ENCODE data around the gene SLC22A9. TPM values are rescaled to one million over a fixed set of nuclear protein-coding genes. Genes with fewer than 3 reads are reported as not detected.
"Not testable (repeated sequence)": the region's sequence is repeated elsewhere in the genome, so short reads cannot be mapped to it uniquely, and the experiment has no call there.

SLC22A9 gene
- polyA plus RNA-seq, 3 donors from 2014 or later: not detected

DNA sequence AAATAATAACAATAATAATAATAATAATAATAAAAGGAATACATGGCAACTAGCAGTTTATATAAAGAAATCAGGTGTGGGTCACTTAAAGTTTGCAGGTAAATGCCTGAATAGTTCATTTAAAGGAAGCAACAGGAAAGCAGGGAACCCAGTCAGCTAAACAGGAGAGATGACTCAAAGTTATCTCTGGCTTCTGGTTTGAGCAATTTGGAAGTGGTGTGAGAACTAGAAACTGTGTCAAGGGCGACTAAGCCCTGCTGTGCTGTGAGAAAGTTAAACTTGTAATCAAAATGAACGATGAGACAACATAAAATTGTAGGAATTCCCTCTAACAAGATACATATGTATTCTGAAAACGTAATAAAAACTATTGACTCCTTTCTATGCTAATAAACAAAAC is 35.5 kb downstream of the SLC22A9 start:
- no peaks in the 10 kb centered on the region for H3K4me1 Mint-ChIP-seq
- H3K36me3 Mint-ChIP-seq: no peaks in the 10 kb centered on the region
- peaks cover 0 to 7% (median 4%) of the 10 kb centered on the region in 3 donors for H3K27me3 Mint-ChIP-seq (ENCODE audit: low read depth in 3 of 3)
- no peak for DNase-seq
- H3K9me3 Mint-ChIP-seq: no peaks in the 10 kb centered on the region
- no peak overlapping the region for H3K27ac Mint-ChIP-seq
- no peak overlapping the region for H3K4me3 Mint-ChIP-seq

DNA sequence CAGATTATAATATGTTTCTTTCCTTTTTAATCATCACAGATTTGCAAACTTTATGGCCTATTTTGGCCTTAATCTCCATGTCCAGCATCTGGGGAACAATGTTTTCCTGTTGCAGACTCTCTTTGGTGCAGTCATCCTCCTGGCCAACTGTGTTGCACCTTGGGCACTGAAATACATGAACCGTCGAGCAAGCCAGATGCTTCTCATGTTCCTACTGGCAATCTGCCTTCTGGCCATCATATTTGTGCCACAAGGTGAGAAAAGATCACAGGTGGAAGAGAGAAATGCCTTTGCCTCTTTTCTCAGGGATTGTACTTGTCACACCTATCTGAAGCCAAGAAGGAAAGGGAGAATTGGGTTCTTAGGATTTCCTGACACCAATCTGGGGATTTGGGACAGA is 36.9 kb downstream of the SLC22A9 start:
- Mint-ChIP-seq H3K4me3 (no peak overlapping the region), H3K36me3 (no peaks in the 10 kb centered on the region), H3K9me3 (no peaks in the 10 kb centered on the region), H3K27ac (no peak overlapping the region), H3K27me3 (ENCODE audit: low read depth in 3 of 3) (peaks cover 0 to 4% (median 2%) of the 10 kb centered on the region in 3 donors), H3K4me1 (no peaks in the 10 kb centered on the region)
- no peak for DNase-seq

GRCh38 chr11:63417174-63417852 is 47.7 kb downstream of the SLC22A9 start:
- peaks cover 0 to 1% (median 0%) of the 10 kb centered on the region in 6 donors for H3K9me3 Mint-ChIP-seq
- no peak overlapping the region for H3K4me3 Mint-ChIP-seq
- no peaks in the 10 kb centered on the region for H3K36me3 Mint-ChIP-seq
- H3K27me3 Mint-ChIP-seq (ENCODE audit: low read depth in 3 of 3): peaks cover 2 to 11% (median 9%) of the 10 kb centered on the region in 3 donors
- no peak overlapping the region for H3K27ac Mint-ChIP-seq
- DNase-seq: no peak
- H3K4me1 Mint-ChIP-seq: peaks cover 0 to 2% of the 10 kb centered on the region in 2 donors

DNA sequence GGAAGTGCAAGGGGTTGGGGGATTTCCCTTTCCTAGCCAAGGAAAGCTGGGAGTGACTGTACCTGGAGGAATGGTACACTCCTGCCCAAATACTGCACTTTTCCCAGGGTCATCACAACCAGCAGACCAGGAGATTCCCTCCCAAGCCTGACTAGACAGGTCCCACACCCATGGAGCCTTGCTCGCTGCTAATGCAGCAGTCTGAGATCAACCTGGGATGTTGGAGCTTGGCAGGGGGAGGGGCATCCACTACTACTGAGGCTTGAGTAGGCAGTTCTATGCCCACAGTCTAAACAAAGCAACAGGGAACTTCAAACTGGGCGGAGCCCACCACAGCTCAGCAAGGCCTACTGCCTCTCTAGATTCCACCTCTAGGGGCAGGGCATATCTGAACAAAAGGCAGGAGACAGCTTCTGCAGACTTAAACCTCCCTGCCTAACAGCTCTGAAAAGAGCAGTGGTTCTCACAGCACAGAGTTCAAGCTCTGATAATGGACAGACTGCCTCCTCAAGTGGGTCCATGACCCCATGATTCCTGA is 58.5 kb downstream of the SLC22A9 start:
- Mint-ChIP-seq H3K9me3 (peaks cover 0 to 1% (median 0%) of the 10 kb centered on the region in 6 donors), H3K36me3 (no peaks in the 10 kb centered on the region), H3K4me3 (no peak overlapping the region), H3K4me1 (no peaks in the 10 kb centered on the region), H3K27me3 (ENCODE audit: low read depth in 3 of 3) (peaks cover 2 to 15% (median 15%) of the 10 kb centered on the region in 3 donors), H3K27ac (no peak overlapping the region)
- DNase-seq: no peak

DNA sequence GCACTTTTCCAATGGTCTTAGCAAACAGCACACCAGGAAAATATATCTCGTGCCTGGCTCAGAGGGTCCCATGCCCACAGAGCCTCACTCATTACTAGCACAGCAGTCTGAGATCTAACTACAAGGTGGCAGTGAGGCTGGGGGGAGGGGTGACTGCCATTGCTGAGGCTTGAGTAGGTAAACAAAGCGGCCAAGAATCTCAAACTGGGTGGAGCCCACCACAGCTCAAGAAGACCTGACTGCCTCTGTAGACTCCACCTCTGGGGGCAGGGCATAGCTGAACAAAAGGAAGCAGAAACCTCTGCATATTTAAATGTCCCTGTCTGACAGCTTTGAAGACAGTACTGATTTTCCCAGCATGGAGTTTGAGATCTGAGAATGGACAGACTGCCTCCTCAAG is 61.1 kb downstream of the SLC22A9 start:
- not testable (repeated sequence) for DNase-seq, H3K36me3 Mint-ChIP-seq, H3K9me3 Mint-ChIP-seq, H3K4me1 Mint-ChIP-seq, H3K27ac Mint-ChIP-seq, H3K4me3 Mint-ChIP-seq
- peaks cover 5 to 26% (median 12%) of the 10 kb centered on the region in 3 donors for H3K27me3 Mint-ChIP-seq (ENCODE audit: low read depth in 3 of 3)

GRCh38 chr11:63435351-63435750 is 65.8 kb downstream of the SLC22A9 start:
- DNase-seq, H3K9me3 Mint-ChIP-seq, H3K36me3 Mint-ChIP-seq, H3K27ac Mint-ChIP-seq, H3K4me3 Mint-ChIP-seq, H3K4me1 Mint-ChIP-seq: not testable (repeated sequence)
- H3K27me3 Mint-ChIP-seq (ENCODE audit: low read depth in 3 of 3): peaks cover 3 to 27% (median 9%) of the 10 kb centered on the region in 3 donors

DNA sequence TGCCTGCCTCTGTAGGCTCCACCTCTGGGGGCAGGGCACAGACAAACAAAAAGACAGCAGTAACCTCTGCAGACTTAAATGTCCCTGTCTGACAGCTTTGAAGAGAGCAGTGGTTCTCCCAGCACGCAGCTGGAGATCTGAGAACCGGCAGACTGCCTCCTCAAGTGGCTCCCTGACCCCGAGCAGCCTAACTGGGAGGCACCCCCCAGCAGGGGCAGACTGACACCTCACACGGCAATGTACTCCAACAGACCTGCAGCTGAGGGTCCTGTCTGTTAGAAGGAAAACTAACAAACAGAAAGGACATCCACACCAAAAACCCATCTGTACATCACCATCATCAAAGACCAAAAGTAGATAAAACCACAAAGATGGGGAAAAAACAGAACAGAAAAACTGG is 66.2 kb downstream of the SLC22A9 start:
- H3K36me3 Mint-ChIP-seq, H3K9me3 Mint-ChIP-seq, DNase-seq, H3K4me3 Mint-ChIP-seq, H3K4me1 Mint-ChIP-seq, H3K27ac Mint-ChIP-seq: not testable (repeated sequence)
- peaks cover 3 to 26% (median 9%) of the 10 kb centered on the region in 3 donors for H3K27me3 Mint-ChIP-seq (ENCODE audit: low read depth in 3 of 3)

DNA sequence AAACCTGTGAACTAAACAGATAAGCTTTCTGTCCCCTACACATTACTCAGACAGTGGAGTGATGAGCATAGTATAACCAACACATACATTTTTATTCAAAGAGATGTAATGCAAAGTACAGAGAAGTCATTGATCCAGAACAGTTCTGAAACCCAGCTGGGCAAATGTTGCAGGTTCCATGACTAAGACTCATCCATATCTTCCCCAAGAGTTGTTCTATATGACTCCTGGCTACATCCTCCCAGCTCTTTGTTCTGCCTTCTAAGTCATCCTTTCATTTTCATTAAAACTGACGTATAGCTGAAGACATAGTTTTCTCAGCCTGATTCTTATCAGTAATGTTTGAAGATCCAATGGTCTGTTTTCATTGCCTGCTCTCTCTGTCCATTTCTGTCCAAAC is 74.1 kb downstream of the SLC22A9 start:
- Mint-ChIP-seq H3K4me1 (peaks cover 11 to 20% of the 10 kb centered on the region in 2 donors), H3K9me3 (peaks cover 0 to 3% (median 0%) of the 10 kb centered on the region in 6 donors), H3K27ac (no peak overlapping the region)

DNA sequence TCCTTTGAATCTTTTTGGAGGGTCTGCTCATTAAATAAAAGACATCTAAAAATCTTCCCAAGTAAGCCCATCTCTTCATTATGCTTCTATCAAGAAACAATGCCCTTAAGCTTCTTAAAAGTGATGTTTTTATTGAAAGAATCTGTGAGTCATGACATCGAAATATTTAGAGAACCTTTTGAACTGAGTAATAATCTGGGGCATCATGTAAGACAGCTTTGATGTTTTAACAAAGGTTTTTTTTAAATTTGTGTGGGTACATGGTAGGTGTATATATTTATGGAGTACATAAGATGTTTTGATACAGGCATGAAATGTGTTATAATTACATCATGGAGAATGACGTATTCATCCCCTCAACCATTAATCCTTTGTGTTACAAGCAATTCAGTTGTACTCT is 74.6 kb downstream of the SLC22A9 start:
- DNase-seq: no peak
- Mint-ChIP-seq H3K4me3 (no peak overlapping the region), H3K4me1 (peaks cover 11 to 20% of the 10 kb centered on the region in 2 donors), H3K36me3 (no peaks in the 10 kb centered on the region), H3K27ac (no peak overlapping the region), H3K9me3 (peaks cover 0 to 3% (median 0%) of the 10 kb centered on the region in 6 donors), H3K27me3 (ENCODE audit: low read depth in 3 of 3) (peaks cover 0 to 7% (median 3%) of the 10 kb centered on the region in 3 donors)

More for the DNA sequence above, 74.1 kb downstream of the SLC22A9 start:
- H3K27me3 Mint-ChIP-seq (ENCODE audit: low read depth in 3 of 3): peaks cover 0 to 7% (median 3%) of the 10 kb centered on the region in 3 donors
- no peak overlapping the region for H3K4me3 Mint-ChIP-seq
- H3K36me3 Mint-ChIP-seq: no peaks in the 10 kb centered on the region
- no peak for DNase-seq

DNA sequence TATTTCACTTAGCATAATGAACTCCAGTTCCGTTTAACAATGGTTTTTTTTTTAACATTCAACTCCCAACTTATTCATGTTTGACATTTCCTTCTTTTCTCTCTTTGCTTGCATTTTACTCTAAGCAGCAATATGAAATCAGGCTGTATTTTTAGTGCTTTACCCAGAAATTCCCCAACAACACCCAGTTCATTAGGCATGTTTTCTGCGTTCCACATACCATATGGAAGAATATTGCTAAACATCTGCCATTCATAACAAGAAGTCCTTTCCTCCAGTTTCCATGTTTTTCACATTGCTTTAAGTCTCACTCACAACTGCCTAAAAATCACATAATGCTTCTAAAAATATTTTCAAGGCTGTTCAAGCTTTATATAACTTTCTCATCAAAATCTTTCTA is 75.5 kb downstream of the SLC22A9 start:
- H3K4me3 Mint-ChIP-seq: no peak overlapping the region
- peaks cover 0 to 7% (median 3%) of the 10 kb centered on the region in 3 donors for H3K27me3 Mint-ChIP-seq (ENCODE audit: low read depth in 3 of 3)
- peaks cover 11 to 20% of the 10 kb centered on the region in 2 donors for H3K4me1 Mint-ChIP-seq
- no peak for DNase-seq
- H3K9me3 Mint-ChIP-seq: peaks cover 0 to 2% (median 0%) of the 10 kb centered on the region in 6 donors
- no peak overlapping the region for H3K27ac Mint-ChIP-seq
- H3K36me3 Mint-ChIP-seq: no peaks in the 10 kb centered on the region

DNA sequence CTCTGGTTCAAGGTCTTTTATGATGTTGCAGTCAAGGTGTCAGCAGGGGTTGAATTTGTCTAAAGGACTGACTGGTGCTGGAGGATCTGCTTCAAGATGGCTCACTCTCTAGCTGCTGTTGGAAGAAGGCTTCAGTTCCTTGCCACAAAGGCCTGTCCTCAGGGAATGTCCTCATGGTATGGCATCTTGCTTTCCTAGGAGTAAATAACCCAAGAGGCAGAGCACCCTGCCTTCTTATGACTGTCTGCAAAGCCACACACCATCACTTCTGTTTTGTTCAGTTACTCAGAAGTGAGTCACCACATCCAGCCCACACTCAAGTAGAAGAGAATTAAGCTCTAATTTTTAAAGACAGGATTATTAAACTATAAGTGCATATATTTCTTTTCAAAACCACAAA is 76.1 kb downstream of the SLC22A9 start:
- Mint-ChIP-seq H3K27ac (no peak overlapping the region), H3K4me3 (no peak overlapping the region), H3K4me1 (peaks cover 11 to 20% of the 10 kb centered on the region in 2 donors), H3K9me3 (peaks cover 0 to 2% (median 0%) of the 10 kb centered on the region in 6 donors), H3K27me3 (ENCODE audit: low read depth in 3 of 3) (peaks cover 0 to 7% (median 4%) of the 10 kb centered on the region in 3 donors), H3K36me3 (no peaks in the 10 kb centered on the region)
- DNase-seq: no peak

- peaks cover 3 to 11% (median 9%) of the 10 kb centered on the region in 3 donors for H3K27me3 Mint-ChIP-seq (ENCODE audit: low read depth in 3 of 3)
- DNase-seq: no peak
- no peak overlapping the region for H3K4me3 Mint-ChIP-seq
- H3K27ac Mint-ChIP-seq: no peak overlapping the region
- H3K36me3 Mint-ChIP-seq: no peaks in the 10 kb centered on the region
- peaks cover 11 to 20% of the 10 kb centered on the region in 2 donors for H3K4me1 Mint-ChIP-seq
- no peaks in the 10 kb centered on the region for H3K9me3 Mint-ChIP-seq
Observed at GRCh38 chr11:63448646-63449045, 79.1 kb downstream of the SLC22A9 start.

DNA sequence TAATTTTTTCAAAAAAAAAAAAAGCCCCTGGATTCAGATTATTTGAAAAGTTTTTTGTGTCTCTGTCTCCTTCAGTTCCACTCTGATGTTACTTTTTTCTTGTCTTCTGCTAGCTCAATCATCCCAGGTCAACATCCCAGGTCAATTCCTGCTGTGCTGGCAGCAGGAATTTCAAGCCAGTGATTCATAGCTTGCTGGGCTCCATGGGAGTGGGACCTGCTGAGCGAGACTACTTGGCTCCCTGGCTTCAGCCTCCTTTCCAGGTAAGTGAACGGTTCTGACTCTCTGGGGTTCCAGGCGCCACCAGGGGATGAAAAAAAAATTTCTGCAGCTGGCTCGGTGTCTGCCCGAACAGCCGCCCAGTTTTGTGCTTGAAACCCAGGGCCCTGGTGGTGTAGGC is 90.0 kb downstream of the SLC22A9 start:
- H3K36me3 Mint-ChIP-seq: no peaks in the 10 kb centered on the region
- no peak overlapping the region for H3K27ac Mint-ChIP-seq
- H3K4me3 Mint-ChIP-seq: no peak overlapping the region
- no peaks in the 10 kb centered on the region for H3K9me3 Mint-ChIP-seq
- H3K27me3 Mint-ChIP-seq (ENCODE audit: low read depth in 3 of 3): peaks cover under 1 to 7% (median 2%) of the 10 kb centered on the region in 3 donors
- no peaks in the 10 kb centered on the region for H3K4me1 Mint-ChIP-seq
- DNase-seq: no peak

Data from immature natural killer cell (primary cell).